Activated gamma-delta T cell treated with anti-CD3 and anti-CD28 coated beads, Interleukin-2, amount 50 U/mL, for 16 hours (primary cell): ENCODE measurements around the gene CAPS2.
"Not testable (repeated sequence)": the region's sequence is repeated elsewhere in the genome, so short reads cannot be mapped to it uniquely, and the experiment has no call there.

Source experiments
- DNase-seq: peaks from one replicate; pipeline ENCODE4 v3.0.0-alpha.2; 2020; ENCODE audit warnings: low read depth

Gene CAPS2

GRCh38 chr12:75329918-75330826 lies at the start of gene CAPS2:
TSS of gene CAPS2 (minus strand) at chr12:75330324. CDS start at chr12:75326498, 3,826 bp downstream.
- DNase-seq: peak; percentile 34

GRCh38 chr12:75378354-75378753 lies 48.2 kb upstream of the CAPS2 start:
- DNase-seq: no peak

- DNase-seq: no peak
Observed at GRCh38 chr12:75374971-75375370, 44.8 kb upstream of the CAPS2 start.

- DNase-seq: no peak
Observed at GRCh38 chr12:75366629-75367028, 36.5 kb upstream of the CAPS2 start.

GRCh38 chr12:75364919-75365318 lies 34.8 kb upstream of the CAPS2 start:
- no peak for DNase-seq

GRCh38 chr12:75361408-75361807 lies 31.3 kb upstream of the CAPS2 start:
- DNase-seq: no peak

- no peak for DNase-seq
Observed at GRCh38 chr12:75360920-75361319, 30.8 kb upstream of the CAPS2 start.

- no peak for DNase-seq
Observed at GRCh38 chr12:75354011-75354410, 23.9 kb upstream of the CAPS2 start.

- DNase-seq: no peak
Observed at GRCh38 chr12:75350413-75350812, 20.3 kb upstream of the CAPS2 start.

GRCh38 chr12:75349946-75350345 lies 19.8 kb upstream of the CAPS2 start:
- DNase-seq: no peak

GRCh38 chr12:75346215-75346614 lies 16.1 kb upstream of the CAPS2 start:
- not testable (repeated sequence) for DNase-seq

- DNase-seq: no peak
Observed at GRCh38 chr12:75345531-75345930, 15.4 kb upstream of the CAPS2 start.

GRCh38 chr12:75341873-75342272 lies 11.7 kb upstream of the CAPS2 start:
- no peak for DNase-seq

GRCh38 chr12:75337905-75338304 lies 7.8 kb upstream of the CAPS2 start:
- DNase-seq: no peak

GRCh38 chr12:75334384-75335030 lies 4.4 kb upstream of the CAPS2 start, which contains the start of gene GLIPR1L1:
TSS of gene GLIPR1L1 (plus strand) at chr12:75334670. CDS start at chr12:75334729, 59 bp downstream.
- peak; percentile 75 for DNase-seq

GRCh38 chr12:75327642-75328041 lies 2.5 kb downstream of the CAPS2 start:
- no peak for DNase-seq

- DNase-seq: no peak
Observed at GRCh38 chr12:75323663-75324062, 6.5 kb downstream of the CAPS2 start.

- no peak for DNase-seq
Observed at GRCh38 chr12:75322464-75322863, 7.7 kb downstream of the CAPS2 start.

GRCh38 chr12:75317784-75318183 lies 12.3 kb downstream of the CAPS2 start:
- no peak for DNase-seq

- no peak for DNase-seq
Observed at GRCh38 chr12:75315518-75315917, 14.6 kb downstream of the CAPS2 start.

GRCh38 chr12:75311369-75311768 lies 18.8 kb downstream of the CAPS2 start:
- no peak for DNase-seq

- no peak for DNase-seq
Observed at GRCh38 chr12:75308279-75308678, 21.8 kb downstream of the CAPS2 start.
